ENCODE measurements around the gene NUP210. TPM values are rescaled to one million over a fixed set of nuclear protein-coding genes. Genes with fewer than 3 reads are reported as not detected.

Gene NUP210
- total and polyA plus RNA-seq, 4 donors: 9.9 to 38.6 (median 22.9) TPM

DNA sequence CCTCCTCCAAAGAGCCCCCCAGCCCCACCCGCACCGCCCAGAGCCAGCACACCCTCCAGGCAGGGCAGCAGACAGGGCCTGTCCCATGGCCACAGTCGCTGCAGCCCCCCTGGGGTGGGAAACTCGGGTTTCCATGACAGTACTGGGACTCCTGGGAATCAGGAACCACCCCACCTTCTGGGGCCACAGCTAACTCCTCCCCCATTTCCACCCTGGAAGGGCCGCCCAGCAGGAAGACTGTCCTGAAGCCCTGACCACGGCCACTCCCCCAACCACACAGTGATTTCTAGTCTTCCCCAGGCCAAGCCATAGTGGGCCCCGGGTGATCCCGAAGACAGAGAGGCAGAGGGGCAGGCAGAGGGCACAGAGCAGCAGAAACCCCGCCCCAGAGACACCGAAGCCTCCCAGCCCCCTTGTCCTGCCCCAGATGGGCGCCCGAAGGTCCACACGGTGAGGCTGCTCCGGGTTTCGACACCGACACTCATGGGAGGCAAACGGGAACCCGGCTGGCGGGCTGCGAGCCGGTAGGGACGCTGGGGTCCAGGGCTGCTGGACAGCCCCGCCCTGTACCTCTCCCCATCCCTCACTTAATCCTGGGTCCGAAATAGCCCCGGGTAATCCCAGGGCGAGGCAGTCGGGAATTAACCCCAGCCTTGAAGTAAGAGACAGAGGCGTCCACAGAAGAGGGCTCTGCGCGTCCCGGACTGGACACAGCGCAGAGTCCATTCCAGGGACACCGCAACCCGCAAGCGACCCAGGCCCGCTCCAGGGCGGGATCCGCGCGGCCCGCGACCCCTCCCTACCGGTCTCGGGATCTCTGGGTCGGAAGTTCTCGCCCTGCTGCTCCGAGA is 138.4 kb downstream of the NUP210 start:
- Histone ChIP-seq H3K4me1 (ENCODE audit: control insufficient read depth in 4 of 4, insufficient read depth in 4 of 4, low read length in 3 of 4) (peaks cover 3 to 41% (median 23%) of the 10 kb centered on the region in 4 donors), H3K4me3 (ENCODE audit: low read depth in 1 of 3, low read length in 3 of 3) (peak overlapping the region; percentile 50 to 79 (median 78)), H3K27me3 (ENCODE audit: control insufficient read depth in 4 of 4, insufficient read depth in 4 of 4, low read length in 3 of 4) (no peaks in the 10 kb centered on the region), H3K9me3 (ENCODE audit: control insufficient read depth in 4 of 4, low read length in 3 of 4) (peaks cover 0 to 3% (median under 1%) of the 10 kb centered on the region in 4 donors), H3K27ac (ENCODE audit: low read depth in 1 of 2, low read length in 2 of 2) (peak overlapping the region; percentile 80 to 85), H3K36me3 (ENCODE audit: control insufficient read depth in 4 of 4, insufficient read depth in 3 of 4, low read depth in 1 of 4, low read length in 3 of 4) (no peaks in the 10 kb centered on the region), H3K9ac (ENCODE audit: low read depth in 1 of 2, low read length in 2 of 2) (peak overlapping the region; percentile 31 to 63)
- TF ChIP-seq JUND (IDR thresholded peaks at IDR 0.05): no peak
- TF ChIP-seq FOXA2 (IDR thresholded peaks at IDR 0.05): no peak
- TF ChIP-seq, protein P1, sequence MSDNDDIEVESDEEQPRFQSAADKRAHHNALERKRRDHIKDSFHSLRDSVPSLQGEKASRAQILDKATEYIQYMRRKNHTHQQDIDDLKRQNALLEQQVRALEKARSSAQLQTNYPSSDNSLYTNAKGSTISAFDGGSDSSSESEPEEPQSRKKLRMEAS (IDR thresholded peaks at IDR 0.05): peak; percentile 39
- TF ChIP-seq HNF4A (conservative IDR thresholded peaks at IDR 0.05): peak; percentile 43 to 47
- TF ChIP-seq, protein P2, sequence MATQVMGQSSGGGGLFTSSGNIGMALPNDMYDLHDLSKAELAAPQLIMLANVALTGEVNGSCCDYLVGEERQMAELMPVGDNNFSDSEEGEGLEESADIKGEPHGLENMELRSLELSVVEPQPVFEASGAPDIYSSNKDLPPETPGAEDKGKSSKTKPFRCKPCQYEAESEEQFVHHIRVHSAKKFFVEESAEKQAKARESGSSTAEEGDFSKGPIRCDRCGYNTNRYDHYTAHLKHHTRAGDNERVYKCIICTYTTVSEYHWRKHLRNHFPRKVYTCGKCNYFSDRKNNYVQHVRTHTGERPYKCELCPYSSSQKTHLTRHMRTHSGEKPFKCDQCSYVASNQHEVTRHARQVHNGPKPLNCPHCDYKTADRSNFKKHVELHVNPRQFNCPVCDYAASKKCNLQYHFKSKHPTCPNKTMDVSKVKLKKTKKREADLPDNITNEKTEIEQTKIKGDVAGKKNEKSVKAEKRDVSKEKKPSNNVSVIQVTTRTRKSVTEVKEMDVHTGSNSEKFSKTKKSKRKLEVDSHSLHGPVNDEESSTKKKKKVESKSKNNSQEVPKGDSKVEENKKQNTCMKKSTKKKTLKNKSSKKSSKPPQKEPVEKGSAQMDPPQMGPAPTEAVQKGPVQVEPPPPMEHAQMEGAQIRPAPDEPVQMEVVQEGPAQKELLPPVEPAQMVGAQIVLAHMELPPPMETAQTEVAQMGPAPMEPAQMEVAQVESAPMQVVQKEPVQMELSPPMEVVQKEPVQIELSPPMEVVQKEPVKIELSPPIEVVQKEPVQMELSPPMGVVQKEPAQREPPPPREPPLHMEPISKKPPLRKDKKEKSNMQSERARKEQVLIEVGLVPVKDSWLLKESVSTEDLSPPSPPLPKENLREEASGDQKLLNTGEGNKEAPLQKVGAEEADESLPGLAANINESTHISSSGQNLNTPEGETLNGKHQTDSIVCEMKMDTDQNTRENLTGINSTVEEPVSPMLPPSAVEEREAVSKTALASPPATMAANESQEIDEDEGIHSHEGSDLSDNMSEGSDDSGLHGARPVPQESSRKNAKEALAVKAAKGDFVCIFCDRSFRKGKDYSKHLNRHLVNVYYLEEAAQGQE (IDR thresholded peaks at IDR 0.05): peak; percentile 70
- TF ChIP-seq RAD21 (IDR thresholded peaks at IDR 0.05): peak; percentile 24 to 51
- no peak for TF ChIP-seq FOXA1 (IDR thresholded peaks at IDR 0.05)
- no peak for TF ChIP-seq NR2F2 (IDR thresholded peaks at IDR 0.05)
- peak; percentile 60 for TF ChIP-seq YY1 (IDR thresholded peaks at IDR 0.05)
- TF ChIP-seq, protein P3, sequence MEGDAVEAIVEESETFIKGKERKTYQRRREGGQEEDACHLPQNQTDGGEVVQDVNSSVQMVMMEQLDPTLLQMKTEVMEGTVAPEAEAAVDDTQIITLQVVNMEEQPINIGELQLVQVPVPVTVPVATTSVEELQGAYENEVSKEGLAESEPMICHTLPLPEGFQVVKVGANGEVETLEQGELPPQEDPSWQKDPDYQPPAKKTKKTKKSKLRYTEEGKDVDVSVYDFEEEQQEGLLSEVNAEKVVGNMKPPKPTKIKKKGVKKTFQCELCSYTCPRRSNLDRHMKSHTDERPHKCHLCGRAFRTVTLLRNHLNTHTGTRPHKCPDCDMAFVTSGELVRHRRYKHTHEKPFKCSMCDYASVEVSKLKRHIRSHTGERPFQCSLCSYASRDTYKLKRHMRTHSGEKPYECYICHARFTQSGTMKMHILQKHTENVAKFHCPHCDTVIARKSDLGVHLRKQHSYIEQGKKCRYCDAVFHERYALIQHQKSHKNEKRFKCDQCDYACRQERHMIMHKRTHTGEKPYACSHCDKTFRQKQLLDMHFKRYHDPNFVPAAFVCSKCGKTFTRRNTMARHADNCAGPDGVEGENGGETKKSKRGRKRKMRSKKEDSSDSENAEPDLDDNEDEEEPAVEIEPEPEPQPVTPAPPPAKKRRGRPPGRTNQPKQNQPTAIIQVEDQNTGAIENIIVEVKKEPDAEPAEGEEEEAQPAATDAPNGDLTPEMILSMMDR (IDR thresholded peaks at IDR 0.05; ENCODE audit: low read depth, low read length, missing input control): no peak
- no peak for TF ChIP-seq HNF4G (IDR thresholded peaks at IDR 0.05)
- TF ChIP-seq TAF1 (conservative IDR thresholded peaks at IDR 0.05): peak; percentile 43
- TF ChIP-seq, protein P4, sequence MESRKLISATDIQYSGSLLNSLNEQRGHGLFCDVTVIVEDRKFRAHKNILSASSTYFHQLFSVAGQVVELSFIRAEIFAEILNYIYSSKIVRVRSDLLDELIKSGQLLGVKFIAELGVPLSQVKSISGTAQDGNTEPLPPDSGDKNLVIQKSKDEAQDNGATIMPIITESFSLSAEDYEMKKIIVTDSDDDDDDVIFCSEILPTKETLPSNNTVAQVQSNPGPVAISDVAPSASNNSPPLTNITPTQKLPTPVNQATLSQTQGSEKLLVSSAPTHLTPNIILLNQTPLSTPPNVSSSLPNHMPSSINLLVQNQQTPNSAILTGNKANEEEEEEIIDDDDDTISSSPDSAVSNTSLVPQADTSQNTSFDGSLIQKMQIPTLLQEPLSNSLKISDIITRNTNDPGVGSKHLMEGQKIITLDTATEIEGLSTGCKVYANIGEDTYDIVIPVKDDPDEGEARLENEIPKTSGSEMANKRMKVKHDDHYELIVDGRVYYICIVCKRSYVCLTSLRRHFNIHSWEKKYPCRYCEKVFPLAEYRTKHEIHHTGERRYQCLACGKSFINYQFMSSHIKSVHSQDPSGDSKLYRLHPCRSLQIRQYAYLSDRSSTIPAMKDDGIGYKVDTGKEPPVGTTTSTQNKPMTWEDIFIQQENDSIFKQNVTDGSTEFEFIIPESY (IDR thresholded peaks at IDR 0.05): no peak
- peak; percentile 38 for TF ChIP-seq SP1 (IDR thresholded peaks at IDR 0.05)
- TF ChIP-seq RXRA (IDR thresholded peaks at IDR 0.05): peak; percentile 61 to 78
- TF ChIP-seq EGR1 (IDR thresholded peaks at IDR 0.05; ENCODE audit: low read depth in 2 of 2): no peak
- WGBS: 6% methylated on average over 47 of the region's 47 CpGs
- DNase-seq (ENCODE audit: low spot score): no peak

Measured in liver (tissue), 9 donors.